GM18511 (cell line): ENCODE results near the gene PCNX2.
"Not testable (repeated sequence)": the region's sequence is repeated elsewhere in the genome, so short reads cannot be mapped to it uniquely, and the experiment has no call there.

Experiments
- ATAC-seq: cut with Tn5 transposase; IDR thresholded peaks from one replicate; pipeline ENCODE4 v1.9.1; 2021; ENCODE audit warnings: mild to moderate bottlenecking, moderate library complexity; ENCODE audit not compliant: unreplicated experiment

PCNX2 gene

GRCh38 chr1:233019778-233020325 lies 275.7 kb downstream of the PCNX2 start:
- no peak for ATAC-seq

GRCh38 chr1:233019083-233019482 lies 276.4 kb downstream of the PCNX2 start:
- ATAC-seq, result no peak

GRCh38 chr1:233016798-233017197 lies 278.7 kb downstream of the PCNX2 start:
- ATAC-seq, result no peak

DNA sequence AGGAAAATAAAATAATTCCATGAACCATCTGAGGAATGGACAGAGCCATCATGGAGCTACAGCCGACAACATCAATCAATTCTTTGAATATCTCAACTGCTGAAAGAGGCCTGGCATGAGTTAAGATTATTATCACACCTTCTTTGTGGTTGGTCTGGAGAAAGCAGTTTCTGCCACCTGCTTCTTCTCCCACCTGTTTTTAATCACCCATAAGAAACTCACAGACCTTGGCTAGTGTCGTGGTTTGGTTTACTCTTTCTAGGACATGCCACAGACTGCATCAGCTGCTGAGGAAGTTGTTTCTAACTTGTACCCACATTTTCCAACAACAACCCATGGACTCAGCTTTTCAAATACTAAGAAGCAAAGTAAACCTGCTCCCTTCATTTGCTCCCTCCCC lies 279.6 kb downstream of the PCNX2 start:
- ATAC-seq, result no peak

GRCh38 chr1:233012021-233012420 lies 283.5 kb downstream of the PCNX2 start:
- no peak for ATAC-seq

DNA sequence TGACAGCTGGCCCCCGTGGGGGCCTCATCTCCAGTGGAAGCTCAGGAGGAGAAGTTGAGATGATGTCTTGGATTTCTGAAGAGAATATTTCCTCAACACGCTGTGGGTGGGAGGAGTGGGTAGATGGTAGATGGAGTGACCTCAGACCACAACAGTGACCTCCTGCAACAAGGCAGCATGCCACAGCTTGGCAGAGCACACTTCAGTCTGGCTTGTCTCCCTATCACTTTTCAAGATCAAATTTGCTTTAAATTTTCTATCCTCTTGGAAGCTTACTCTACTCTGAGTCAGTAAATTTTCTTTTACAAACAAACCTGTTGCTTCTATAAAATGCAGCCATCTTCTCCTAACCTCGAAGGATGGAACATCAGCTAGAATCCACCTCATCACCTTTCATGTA lies 285.4 kb downstream of the PCNX2 start:
- no peak for ATAC-seq

GRCh38 chr1:233006541-233006973 lies 289.0 kb downstream of the PCNX2 start:
- no peak for ATAC-seq

DNA sequence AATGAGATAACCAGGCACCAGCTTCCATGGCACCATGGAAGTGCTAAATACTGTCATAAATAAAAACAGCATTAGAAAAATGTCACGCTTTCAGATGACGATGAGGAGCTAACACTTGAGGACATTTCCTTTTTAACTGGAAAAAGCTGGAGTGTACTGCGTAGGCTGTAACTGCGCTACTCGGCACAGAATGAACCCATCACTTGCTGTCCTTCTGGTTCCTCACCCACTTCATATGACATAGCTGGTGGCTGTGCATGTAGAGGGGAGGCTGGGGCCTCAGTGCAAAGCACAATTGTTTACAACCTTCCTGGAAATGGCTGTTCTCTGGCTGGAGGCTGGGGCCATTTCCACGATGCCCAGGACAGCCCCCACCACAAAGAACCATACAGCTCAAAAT lies 289.4 kb downstream of the PCNX2 start:
- ATAC-seq, result no peak

GRCh38 chr1:233005703-233006102 lies 289.8 kb downstream of the PCNX2 start:
- no peak for ATAC-seq

DNA sequence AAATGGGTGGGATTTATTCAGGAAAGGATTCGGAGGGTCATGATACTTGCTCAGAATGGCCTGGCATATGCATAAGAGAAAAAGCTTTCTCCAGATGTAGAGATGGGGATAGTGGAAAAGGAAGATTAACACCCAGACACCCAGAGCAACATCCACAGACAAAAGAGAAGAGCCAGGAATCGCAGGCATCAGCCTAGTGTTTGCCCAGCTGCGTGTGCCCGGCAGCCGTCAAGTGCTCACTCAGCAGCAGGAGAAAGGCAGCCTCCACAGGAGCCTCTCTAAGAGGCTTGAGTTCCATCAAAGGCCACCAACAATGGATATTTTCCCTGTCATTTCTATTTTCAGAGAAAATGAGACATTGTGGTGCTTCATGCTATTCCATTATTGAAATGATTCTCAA lies 290.4 kb downstream of the PCNX2 start:
- ATAC-seq, result no peak

- ATAC-seq, result no peak
Measured at GRCh38 chr1:233004451-233004850, 291.1 kb downstream of the PCNX2 start.

- not testable (repeated sequence) for ATAC-seq
Measured at GRCh38 chr1:233003638-233004037, 291.9 kb downstream of the PCNX2 start.

DNA sequence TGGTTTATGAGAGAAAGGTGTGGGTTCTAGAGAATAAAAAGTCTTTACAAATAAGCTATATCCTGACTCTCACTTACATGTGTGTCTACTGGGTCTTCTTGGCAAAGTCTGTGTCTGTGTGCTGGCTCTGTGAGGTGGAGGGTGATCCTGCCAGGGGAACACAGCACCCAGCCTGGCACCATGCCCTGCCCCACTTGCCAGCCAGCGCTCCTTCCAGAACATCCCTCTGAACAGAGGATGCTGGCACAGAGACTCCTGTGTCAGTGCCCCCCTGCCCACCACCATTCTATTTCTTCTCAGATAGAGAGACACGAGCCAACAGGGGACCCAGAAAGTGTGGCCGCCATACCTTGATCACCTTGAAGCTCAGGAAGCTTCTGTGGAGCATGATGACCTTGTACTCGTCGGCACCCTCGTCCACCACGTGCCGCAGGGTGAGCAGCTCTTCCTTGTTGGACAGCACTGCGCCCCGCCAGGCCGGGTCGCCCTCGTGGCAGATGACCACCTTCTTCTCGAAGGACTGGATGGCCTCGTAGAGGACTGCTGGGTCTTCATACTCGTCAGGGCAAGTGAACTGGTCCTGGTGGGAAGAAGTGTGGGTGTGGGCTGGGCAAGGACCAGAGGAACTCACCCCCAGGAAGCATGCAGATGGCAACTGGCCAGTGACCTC lies 295.4 kb downstream of the PCNX2 start:
- no peak for ATAC-seq

DNA sequence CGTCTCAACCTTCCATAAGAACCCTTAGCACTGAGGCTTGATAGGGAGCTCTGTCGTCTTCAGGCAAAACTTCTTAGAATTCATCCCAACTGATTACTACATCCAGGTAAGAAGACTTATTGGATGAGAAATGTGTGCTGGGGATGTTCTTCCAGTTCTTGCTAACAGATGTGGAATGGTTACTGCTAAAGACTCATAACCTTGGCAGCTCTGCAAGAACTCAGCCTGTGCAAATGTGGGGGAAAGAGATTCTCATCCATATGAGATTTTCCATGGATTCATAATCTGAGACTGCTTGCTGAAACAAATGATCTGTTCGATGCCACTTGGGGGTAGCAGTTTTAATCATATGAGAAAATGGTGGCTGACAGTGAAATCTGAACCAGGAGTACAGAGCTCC lies 296.9 kb downstream of the PCNX2 start:
- no peak for ATAC-seq

DNA sequence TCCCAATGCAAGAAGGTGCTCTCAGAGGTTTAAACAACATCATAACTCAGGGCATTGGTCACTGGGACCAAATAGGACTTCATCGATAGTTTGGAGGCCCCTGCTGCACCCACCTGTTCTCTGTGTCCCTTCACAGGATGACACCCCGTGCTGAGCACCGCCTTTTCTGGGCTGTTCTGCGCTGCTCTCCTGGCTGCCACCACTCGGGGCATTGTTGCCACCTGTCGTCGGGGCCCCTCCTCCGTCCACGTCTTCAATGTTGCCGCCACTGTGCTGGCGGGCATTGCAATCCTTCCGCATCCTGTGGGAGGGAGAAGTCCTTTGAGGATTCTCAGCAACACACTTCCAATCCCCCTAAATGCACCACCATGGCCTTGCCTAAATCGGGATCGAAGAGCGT lies 297.4 kb downstream of the PCNX2 start:
- ATAC-seq, result no peak

GRCh38 chr1:232996143-232996542 lies 299.4 kb downstream of the PCNX2 start:
- no peak for ATAC-seq

DNA sequence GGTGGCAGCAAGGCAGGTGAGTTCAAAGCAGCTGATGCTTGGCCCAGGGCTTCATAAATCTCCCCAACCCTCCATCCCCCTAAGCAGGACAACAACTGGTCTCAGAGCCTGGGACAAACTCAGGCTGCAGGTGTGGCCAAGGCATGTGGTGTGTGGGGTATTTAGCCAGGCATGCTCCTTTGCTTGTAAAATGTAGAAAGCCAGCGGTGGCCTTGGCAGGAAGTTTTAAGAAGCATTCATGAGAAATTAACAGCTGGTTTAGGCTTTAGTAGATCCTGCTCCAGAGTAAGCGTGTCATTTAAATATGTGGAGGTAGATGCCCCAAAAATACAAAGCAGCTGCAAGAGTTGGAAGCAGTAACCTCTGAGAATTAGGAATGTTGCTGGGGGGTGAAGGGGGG lies 300.3 kb downstream of the PCNX2 start:
- ATAC-seq, result no peak

DNA sequence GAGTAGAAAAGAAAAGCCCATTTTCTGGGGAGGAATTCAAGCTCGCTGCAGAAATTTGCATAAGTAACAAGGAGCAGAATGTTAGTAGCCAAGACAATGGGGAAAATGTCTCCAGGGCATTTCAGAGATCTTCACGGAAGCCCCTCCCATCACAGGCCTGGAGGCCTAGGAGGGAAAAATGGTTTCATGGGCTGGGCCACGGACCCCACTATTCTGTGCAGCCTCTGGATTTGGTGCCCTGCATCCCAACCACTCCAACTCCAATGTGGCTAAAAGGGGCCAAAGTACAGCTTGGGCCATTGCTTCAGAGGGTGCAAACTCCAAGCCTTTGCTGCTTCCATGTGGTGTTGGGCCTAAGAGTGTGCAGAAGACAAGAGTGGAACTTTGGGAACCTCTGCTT lies 302.0 kb downstream of the PCNX2 start:
- no peak for ATAC-seq

DNA sequence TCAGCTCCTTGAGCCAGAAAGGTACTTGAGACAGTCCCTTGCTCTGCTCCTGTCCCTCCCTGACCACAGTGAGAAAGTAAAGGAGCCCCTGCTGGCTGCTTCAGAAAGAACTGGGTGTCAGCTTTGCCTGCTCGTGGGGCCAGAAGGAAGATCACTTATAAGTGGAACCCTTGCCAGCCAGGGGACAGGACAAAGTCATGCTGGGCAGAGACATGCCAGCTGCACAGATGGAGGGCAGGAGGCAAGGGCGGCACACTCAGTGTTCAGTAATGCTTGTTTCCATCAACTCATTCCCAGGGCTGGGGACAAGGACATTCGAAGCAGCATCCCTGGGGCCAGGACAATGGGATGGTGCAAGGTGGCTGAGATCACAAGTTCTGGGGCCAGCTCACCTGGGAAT lies 303.3 kb downstream of the PCNX2 start:
- ATAC-seq, result no peak

- no peak for ATAC-seq
Measured at GRCh38 chr1:232991238-232991637, 304.3 kb downstream of the PCNX2 start.

DNA sequence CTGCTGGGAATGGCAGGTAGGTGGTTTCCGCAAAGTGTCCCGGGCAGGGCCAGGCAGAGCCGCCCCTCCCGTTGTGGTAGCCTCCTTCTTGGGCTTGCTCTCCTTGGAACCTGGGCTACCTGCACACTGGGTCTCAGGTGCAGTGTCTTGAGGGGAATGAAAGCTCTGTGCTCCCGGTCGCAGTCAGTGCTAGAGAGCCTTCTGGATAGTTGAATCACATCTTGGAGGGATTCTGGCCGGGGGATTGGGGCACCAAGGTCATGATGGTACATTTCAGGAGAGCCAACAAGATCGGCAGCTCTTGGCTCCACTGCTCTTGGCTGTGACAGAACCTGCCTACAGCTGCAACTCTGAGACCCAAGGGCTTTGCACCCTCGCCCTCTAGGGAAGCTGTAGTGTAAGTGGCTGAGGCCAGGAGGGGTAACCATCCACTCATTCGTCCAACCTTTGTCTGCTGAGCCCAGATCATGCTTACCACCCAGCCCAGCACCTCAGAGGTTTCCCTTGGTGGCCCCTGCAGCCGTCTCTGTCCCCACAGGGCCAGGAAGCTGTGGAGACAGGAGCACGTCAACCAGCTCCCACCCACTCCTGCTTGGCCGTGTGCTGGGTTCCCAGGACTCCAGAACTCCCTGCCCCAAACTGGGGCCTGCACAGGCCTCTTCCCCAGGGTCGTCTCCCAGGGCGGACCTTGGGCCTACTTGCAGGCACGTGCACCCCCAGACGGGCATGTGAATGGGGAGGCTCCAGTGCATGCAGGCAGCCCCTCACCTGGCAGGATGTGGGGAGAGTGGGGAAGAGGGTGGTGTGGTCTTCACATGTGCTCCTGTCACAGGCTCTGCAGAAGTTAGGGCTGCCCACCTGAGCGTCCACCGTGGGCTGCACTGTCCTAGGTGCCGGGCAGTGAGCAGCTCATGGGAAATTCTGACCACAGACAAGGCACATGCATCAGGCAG lies 305.1 kb downstream of the PCNX2 start:
- ATAC-seq, result no peak

GRCh38 chr1:232988572-232989040 lies 306.9 kb downstream of the PCNX2 start:
- no peak for ATAC-seq
